Left lung (tissue), 14 donors: ENCODE results near the gene PLEKHB1. TPM values are rescaled to one million over a fixed set of nuclear protein-coding genes. Genes with fewer than 3 reads are reported as not detected.
A peak's percentile ranks its signal among the peaks of the same experiment; 100 is the strongest.

Experiments used
- ATAC-seq: fragments of 200-7000 bp; cut with Tn5 transposase; one replicate; pipeline ENCODE4 v1.9.1; 2020; ENCODE audit warnings: moderate library complexity
- DNase-seq, 4 donors: peaks; one replicate each; pipeline ENCODE4 v3.0.0-alpha.2; 2013 to 2020
- H3K27ac ChIP-seq, 2 donors: fragments of 200-600 bp; sonication (generic) in 1 of 2; one replicate each; pipeline versions ENCODE4 v1.5.0 to v1.8.0; 2020 to 2021
- H3K27me3 ChIP-seq, 2 donors: fragments of 200-600 bp; sonication (generic) in 1 of 2; one replicate each; pipeline versions ENCODE4 v1.5.0 to v1.8.0; 2020 to 2021
- H3K36me3 ChIP-seq, 2 donors: fragments of 200-600 bp; sonication (generic) in 1 of 2; one replicate each; pipeline versions ENCODE4 v1.5.0 to v1.8.0; 2020 to 2021
- H3K4me1 ChIP-seq, 2 donors: fragments of 200-600 bp; one replicate each; pipeline ENCODE4 v1.8.0; 2021
- H3K4me3 ChIP-seq, 2 donors: fragments of 200-600 bp; sonication (generic) in 1 of 2; one replicate each; pipeline versions ENCODE4 v1.5.0 to v1.8.0; 2020 to 2021; ENCODE audit warnings: mild to moderate bottlenecking in 1 of 2
- H3K9me3 ChIP-seq, 2 donors: fragments of 200-600 bp; sonication (generic) in 1 of 2; one replicate each; pipeline versions ENCODE4 v1.5.0 to v1.8.0; 2020 to 2021
- intact Hi-C, 2 donors: fragments of 100-400 bp; cut with DNase I; formaldehyde crosslinking; loops; one replicate each; pipeline versions ENCODE4 v1.11.2 to v1.14.2; 2022
- long read RNA-seq, 12 donors: library from polyadenylated mRNA in 2 of 12; unstranded in 2 of 12; transcript quantifications; one replicate each; pipeline ENCODE4 v2.0.0 and lab custom pipeline, GENCODE V29; 2019 to 2026
- polyA plus RNA-seq, 6 donors: library from polyadenylated mRNA; unstranded; fragments of 120-200 nt; gene quantifications; one replicate each; pipeline ENCODE4 v1.2.1, GENCODE V29; 2013; ENCODE audit not compliant: insufficient read length in 6 of 6
- total RNA-seq, 2 donors: library from RNA; stranded (reverse); fragmentation: NEBNext Ultra II Directional; extraction: Animal tissue kit (Norgen Biotek cat#: 25700); gene quantifications; one replicate each; pipeline ENCODE4 v1.2.1, GENCODE V29; 2021
- TF ChIP-seq, protein P1 (sequence below), 2 donors: fragments of 200-600 bp; sonication (generic) in 1 of 2; IDR thresholded peaks; one replicate each; pipeline versions ENCODE4 v1.5.0 to v1.8.0; 2021; ENCODE audit warnings: antibody characterized with exemption in 2 of 2
- donor health status: DM: no; HTN: yes; CAD: no.
- donor health status: DM: no; HTN: no; CAD: no.

Gene PLEKHB1, protein sequence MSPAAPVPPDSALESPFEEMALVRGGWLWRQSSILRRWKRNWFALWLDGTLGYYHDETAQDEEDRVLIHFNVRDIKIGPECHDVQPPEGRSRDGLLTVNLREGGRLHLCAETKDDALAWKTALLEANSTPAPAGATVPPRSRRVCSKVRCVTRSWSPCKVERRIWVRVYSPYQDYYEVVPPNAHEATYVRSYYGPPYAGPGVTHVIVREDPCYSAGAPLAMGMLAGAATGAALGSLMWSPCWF
- total RNA-seq: 10 to 100 TPM; 16.7 to 32.2 TPM
- 10 to 100 TPM in 5 of 6 donors, 1 to 10 TPM in 1; 8.8 to 37.9 (median 13.8) TPM for polyA plus RNA-seq
- long read RNA-seq, donor 1, transcript PLEKHB1-201 (7 exons, 2,016 nt): major isoform, 8 of 8 reads
- long read RNA-seq, donor 1, partial matches to known transcripts: 0 of 8 reads
- long read RNA-seq, donor 1, other reads (novel, unspliced or antisense): 0 of 8 reads
- long read RNA-seq, donor 2, transcript PLEKHB1-201 (7 exons, 2,016 nt): major isoform, 5 of 7 reads
- long read RNA-seq, donor 2, partial matches to known transcripts: 0 of 7 reads
- long read RNA-seq, donor 2, other reads (novel, unspliced or antisense): 0 of 7 reads
- long read RNA-seq, donor 3, partial matches to known transcripts: 0 of 2 reads
- long read RNA-seq, donor 3, other reads (novel, unspliced or antisense): 0 of 2 reads
- long read RNA-seq, donor 4, transcript PLEKHB1-201 (7 exons, 2,016 nt): major isoform, 12 of 16 reads
- long read RNA-seq, donor 4, partial matches to known transcripts: 0 of 16 reads
- long read RNA-seq, donor 4, other reads (novel, unspliced or antisense): 3 of 16 reads
- long read RNA-seq, donor 5, partial matches to known transcripts: 0 of 4 reads
- long read RNA-seq, donor 5, other reads (novel, unspliced or antisense): 0 of 4 reads
- long read RNA-seq, donor 6, partial matches to known transcripts: 0 of 2 reads
- long read RNA-seq, donor 6, other reads (novel, unspliced or antisense): 0 of 2 reads
- long read RNA-seq, donor 7, partial matches to known transcripts: 0 of 4 reads
- long read RNA-seq, donor 7, other reads (novel, unspliced or antisense): 0 of 4 reads
- long read RNA-seq, donor 8, partial matches to known transcripts: 0 of 4 reads
- long read RNA-seq, donor 8, other reads (novel, unspliced or antisense): 0 of 4 reads
- long read RNA-seq, donor 9: 0 reads
- long read RNA-seq, donor 10, transcript PLEKHB1-201 (7 exons, 2,016 nt): major isoform, 8 of 11 reads
- long read RNA-seq, donor 10, partial matches to known transcripts: 0 of 11 reads
- long read RNA-seq, donor 10, other reads (novel, unspliced or antisense): 3 of 11 reads
- long read RNA-seq, donor 11, transcript PLEKHB1-201 (7 exons, 2,016 nt): major isoform, 31 of 36 reads
- long read RNA-seq, donor 11, partial matches to known transcripts: 0 of 36 reads
- long read RNA-seq, donor 11, other reads (novel, unspliced or antisense): 0 of 36 reads
- long read RNA-seq, donor 12, partial matches to known transcripts: 0 of 4 reads
- long read RNA-seq, donor 12, other reads (novel, unspliced or antisense): 0 of 4 reads

DNA sequence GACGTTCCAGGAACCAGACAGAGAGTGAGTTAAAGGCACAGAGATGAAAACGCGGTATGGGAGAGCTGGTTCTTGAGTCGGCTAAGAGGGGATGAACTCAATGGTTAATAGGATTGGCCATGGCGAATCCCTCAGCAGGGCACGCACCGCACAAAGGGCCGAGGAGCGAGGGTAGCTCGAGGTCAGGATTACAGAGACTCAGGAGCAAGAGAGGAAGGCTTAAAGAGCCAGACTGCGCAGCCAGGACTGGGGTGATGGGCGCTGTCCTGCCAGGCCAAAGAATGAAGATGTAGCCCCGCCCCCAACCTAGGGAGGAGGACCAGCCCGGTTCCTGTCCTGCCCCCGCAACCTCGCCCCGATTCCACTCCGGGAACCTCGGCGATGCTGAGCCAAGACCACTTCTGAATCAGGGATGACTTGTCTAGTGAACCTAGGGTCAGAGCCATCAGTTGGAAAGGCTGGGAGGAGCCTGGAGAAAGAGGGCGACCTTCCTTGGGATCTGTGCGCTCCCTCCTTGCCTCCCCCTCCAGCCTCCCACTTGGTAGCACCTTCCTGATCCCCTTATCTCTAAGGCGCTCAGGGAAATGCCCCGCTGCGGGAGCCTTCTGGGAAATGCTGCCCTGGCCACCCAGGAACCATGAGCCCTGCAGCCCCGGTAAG is at the start of gene PLEKHB1:
TSS of gene PLEKHB1 (plus strand) at position 610 of the 660 bp plus-strand sequence. CDS start at position 638, 28 bp downstream.
- intact Hi-C loops: no loop called here
- H3K27me3 ChIP-seq: peaks cover 0 to 31% of the 10 kb centered on the region in 2 donors
- no peaks in the 10 kb centered on the region for H3K36me3 ChIP-seq
- H3K27ac ChIP-seq: no peak within 1 kb of the TSS
- TF ChIP-seq, protein P1, sequence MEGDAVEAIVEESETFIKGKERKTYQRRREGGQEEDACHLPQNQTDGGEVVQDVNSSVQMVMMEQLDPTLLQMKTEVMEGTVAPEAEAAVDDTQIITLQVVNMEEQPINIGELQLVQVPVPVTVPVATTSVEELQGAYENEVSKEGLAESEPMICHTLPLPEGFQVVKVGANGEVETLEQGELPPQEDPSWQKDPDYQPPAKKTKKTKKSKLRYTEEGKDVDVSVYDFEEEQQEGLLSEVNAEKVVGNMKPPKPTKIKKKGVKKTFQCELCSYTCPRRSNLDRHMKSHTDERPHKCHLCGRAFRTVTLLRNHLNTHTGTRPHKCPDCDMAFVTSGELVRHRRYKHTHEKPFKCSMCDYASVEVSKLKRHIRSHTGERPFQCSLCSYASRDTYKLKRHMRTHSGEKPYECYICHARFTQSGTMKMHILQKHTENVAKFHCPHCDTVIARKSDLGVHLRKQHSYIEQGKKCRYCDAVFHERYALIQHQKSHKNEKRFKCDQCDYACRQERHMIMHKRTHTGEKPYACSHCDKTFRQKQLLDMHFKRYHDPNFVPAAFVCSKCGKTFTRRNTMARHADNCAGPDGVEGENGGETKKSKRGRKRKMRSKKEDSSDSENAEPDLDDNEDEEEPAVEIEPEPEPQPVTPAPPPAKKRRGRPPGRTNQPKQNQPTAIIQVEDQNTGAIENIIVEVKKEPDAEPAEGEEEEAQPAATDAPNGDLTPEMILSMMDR (IDR thresholded peaks at IDR 0.05): no peak
- no peaks in the 10 kb centered on the region for H3K9me3 ChIP-seq
- H3K4me1 ChIP-seq: peaks cover 0 to 16% of the 10 kb centered on the region in 2 donors
- H3K4me3 ChIP-seq: peak within 1 kb of the TSS; percentile 6 to 26
- no peak for ATAC-seq
- no peak for DNase-seq

DNA sequence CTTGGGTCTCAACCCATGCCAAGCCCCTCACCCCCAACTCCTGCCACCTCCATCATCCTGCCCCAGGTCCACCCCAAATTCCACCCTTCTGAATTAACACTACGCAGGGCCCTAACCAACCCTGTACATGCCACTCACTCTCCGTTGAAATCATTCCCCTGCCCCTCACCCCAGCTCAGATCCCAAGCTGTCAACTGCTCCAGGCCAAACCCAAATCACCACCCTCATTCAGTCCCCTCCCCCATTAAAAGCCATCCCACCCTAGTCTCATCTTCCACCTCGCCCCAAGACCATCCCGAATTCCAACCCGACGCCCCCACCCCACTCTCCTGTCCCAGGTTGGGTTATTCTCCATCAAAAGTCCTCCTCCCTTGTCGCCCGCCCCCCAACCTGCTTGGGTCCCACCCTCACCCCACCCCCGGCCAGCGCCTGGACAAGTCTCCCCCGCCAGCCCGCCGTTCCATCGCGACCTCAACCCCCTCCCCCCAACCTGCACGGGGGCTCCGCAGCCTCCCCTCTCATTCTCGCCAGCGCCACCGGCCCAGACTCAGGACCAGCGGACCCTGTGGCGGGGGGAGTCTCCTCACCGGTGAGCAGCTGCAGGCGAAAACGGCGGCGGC is 48.9 kb upstream of the PLEKHB1 start:
- Histone ChIP-seq H3K36me3 (no peaks in the 10 kb centered on the region), H3K9me3 (no peaks in the 10 kb centered on the region), H3K4me1 (peaks cover 6 to 23% of the 10 kb centered on the region in 2 donors), H3K27me3 (no peaks in the 10 kb centered on the region), H3K27ac (peak overlapping the region; percentile 82 to 85), H3K4me3 (peak overlapping the region; percentile 60 to 89)
- peak in 1 of 4 donors; percentile 5 for DNase-seq
- TF ChIP-seq, protein P1 (IDR thresholded peaks at IDR 0.05): no peak
- ATAC-seq: no peak
- intact Hi-C loops: no loop called here

DNA sequence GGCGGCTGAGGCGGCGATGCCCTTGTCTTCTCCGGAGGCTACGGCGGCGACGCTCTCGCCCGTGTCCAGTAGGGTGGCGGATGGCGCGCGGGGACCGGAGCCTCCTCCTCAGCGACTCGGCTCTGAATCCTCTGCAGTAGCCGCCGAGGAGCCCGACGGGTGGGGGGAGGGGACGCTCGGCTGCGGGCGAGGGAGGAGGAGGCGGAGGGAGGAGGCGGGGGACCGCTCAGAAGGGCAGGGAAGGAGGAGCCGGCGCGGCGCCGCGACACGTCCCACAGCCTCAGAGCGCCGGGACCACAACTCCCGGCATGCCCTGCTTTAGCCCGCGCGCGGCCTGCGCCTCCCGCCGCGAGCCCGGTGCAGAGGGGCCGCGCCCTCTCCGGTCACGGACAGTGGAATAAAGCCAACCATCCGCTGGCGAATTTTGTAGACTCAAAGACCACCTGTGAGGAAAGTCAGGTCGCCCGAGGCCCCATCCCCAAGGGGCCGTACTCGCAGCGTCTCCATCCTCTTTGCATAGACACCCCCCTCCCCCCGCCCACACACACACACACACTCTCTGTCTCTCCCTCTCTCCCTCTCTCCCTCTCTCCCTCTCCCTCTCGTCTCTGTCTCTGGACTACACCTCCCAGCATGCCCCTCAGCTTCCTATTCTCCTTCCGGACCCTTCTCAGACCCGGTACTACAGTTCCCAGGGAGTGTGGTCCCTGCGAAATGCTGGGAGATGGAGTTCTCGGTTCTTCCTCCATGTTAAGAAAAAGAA is 48.2 kb upstream of the PLEKHB1 start, which contains the start of gene FAM168A:
TSS of gene FAM168A (minus strand) at position 157 of the 763 bp plus-strand sequence. CDS start 129,638 bp downstream, outside the sequence.
- Histone ChIP-seq H3K36me3 (no peaks in the 10 kb centered on the region), H3K4me1 (peaks cover 6 to 23% of the 10 kb centered on the region in 2 donors), H3K27me3 (no peaks in the 10 kb centered on the region), H3K27ac (peak within 1 kb of the TSS; percentile 82 to 85), H3K4me3 (peak within 1 kb of the TSS; percentile 60 to 89), H3K9me3 (no peaks in the 10 kb centered on the region)
- intact Hi-C loops: no loop called here
- peak; percentile 99 for ATAC-seq
- DNase-seq: peak; percentile 97 to 99 (median 98)
- TF ChIP-seq, protein P1 (IDR thresholded peaks at IDR 0.05): peak in 1 of 2 donors; percentile 38
